HPDE6-E6E7 (cell line): ENCODE results near the gene PAWR.
"Not testable (repeated sequence)": the region's sequence is repeated elsewhere in the genome, so short reads cannot be mapped to it uniquely, and the experiment has no call there.

Source experiments
- DNase-seq: peaks from one replicate; pipeline ENCODE4 v3.0.0; 2011; ENCODE audit warnings: missing footprints; ENCODE audit errors: extremely low spot score

PAWR gene

GRCh38 chr12:79646843-79647242 lies 43.9 kb downstream of the PAWR start:
- DNase-seq = not testable (repeated sequence)

- no peak for DNase-seq
Measured at GRCh38 chr12:79645235-79645630, 45.5 kb downstream of the PAWR start.

DNA sequence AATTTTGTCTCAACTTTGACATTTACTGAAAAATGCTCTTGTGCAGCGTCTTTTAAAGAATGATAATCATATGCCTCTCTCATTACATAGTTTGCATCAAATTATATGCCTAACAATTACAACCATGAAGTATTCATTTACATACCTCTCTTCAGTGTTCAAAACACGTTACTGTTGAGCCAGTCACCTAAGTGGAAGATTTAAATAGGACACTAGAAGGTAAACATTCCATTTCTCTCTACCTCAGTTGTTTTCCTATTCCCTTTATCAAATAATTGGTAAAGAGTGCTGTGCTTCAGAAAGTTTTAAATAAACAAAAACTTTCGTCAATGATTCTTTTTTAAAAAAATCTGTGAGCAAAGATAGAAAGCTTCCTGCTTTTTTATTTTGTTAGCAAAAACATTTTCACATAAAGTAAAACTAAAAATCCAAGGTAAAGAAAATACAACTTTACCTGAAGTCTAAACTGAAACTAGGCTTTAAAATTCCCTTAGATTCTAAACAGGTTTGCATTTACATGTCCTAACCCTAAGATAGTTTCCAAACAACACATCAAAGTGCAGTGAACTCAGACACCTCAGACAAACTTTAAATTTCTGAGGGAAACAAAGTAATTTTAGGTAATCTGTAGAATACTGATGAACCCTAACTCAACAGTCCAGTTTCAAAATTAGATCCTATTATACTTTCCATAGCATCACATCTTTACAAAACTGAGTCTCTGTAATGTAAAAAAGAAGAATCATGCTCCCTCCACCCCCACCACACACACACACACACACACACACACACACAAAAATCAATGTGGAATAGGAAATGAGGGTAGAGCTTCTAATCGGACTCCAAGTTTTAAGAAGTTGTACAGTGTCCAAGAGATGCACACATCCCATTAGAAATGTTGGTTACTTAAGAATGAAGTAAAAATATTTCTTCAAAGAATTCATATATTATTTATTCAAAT lies 46.2 kb downstream of the PAWR start:
- no peak for DNase-seq

- no peak for DNase-seq
Measured at GRCh38 chr12:79643821-79644220, 46.9 kb downstream of the PAWR start.

GRCh38 chr12:79638490-79638889 lies 52.3 kb downstream of the PAWR start:
- DNase-seq = no peak

DNA sequence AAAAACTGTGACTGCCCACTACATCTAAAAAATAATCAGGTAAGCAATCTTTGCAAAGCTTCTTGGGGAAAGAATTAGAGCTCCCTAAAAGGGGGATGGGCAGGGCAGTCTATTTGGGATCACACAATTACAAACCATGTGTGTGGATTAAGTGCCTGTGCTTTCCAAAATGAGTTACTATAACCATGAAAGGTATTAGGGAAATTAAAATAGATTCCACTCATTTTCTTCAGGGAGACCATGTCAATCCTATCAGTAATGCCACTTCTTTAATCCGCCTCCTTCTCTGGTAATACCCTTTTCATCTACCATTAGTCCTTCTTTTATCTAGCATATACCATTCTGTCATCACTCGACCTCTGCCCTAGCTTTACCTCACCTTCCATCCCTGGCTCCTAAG lies 53.7 kb downstream of the PAWR start:
- DNase-seq = no peak

- DNase-seq = no peak
Measured at GRCh38 chr12:79635676-79636075, 55.1 kb downstream of the PAWR start.

- no peak for DNase-seq
Measured at GRCh38 chr12:79634957-79635471, 55.8 kb downstream of the PAWR start.

DNA sequence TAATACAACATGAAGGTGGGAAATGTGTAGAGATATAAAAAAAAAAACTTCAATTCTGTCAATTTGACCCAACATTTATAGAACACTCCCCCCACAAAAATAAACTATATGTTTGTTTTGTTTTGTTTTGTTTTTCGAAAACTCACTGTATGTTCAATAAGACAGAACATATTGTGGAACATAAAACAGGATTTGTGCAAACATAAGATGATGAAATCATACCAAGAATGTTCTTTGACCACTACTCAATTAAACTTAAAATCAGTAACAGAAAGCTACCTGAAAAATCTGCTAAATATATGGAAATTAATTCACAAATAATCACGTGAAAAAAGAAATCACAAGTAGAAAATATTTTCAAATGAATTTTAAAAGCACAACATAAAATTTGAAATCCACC lies 61.2 kb downstream of the PAWR start:
- DNase-seq = no peak

DNA sequence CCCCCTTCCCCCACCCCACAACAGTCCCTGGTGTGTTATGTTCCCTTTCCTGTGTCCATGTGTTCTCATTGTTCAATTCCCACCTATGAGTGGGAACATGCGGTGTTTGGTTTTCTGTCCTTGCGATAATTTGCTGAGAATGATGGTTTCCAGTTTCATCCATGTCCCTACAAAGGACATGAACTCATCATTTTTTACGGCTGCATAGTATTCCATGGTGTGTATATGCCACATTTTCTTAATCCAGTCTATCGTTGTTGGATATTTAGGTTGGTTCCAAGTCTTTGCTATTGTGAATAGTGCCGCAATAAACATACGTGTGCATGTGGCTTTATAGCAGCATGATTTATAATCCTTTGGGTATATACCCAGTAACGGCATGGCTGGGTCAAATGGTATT lies 64.0 kb downstream of the PAWR start:
- DNase-seq = not testable (repeated sequence)

DNA sequence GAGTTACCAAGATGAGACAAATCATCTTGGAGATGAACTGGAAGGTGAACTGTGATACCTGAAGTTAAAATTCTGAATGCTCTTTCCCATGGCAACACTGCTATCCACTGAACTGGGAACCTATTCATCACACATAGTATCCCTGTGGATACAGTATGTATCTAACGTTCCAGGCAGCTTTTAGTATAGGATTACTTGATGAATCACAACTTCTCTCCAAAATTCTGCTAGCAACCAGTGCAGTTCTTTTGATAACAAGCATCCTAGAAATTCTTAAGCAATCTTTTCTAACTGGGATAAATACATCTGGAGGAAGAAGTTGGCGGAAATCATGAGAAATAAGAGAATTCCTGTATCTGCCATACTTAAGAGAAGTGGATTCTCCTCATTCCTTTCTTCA lies 66.4 kb downstream of the PAWR start:
- DNase-seq = no peak

DNA sequence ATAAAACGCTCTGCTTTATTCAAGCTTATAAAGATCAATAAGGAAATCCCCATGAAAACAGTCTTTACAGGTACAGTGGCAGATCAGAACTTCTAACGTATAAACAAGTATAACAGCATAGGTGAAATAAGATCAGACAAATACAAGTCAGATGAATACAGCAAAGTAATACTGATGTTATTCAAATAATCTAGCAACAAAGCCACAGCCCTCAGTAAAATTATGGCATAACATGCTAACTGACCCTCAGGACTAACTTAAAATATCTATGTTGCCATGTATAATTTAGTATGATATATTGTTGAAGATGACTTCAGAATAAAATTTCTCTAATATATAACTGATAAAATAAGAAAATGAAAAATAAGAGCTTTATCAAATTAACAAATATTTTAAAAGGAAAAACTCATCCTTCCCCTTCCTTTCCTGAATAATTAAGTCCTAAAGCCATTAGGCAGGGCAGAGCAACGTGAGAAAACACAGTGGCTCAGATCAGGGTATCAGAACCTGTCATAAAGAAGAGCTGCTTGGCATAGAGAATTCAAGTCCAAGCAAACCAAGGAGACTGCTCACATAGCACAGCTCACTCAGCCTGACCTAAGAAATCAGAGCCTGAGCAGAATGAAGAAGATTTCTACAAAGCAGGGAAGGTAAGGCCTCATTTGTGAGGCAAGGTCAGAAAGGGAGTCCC lies 70.7 kb downstream of the PAWR start:
- DNase-seq = no peak

GRCh38 chr12:79618848-79619404 lies 71.8 kb downstream of the PAWR start:
- DNase-seq = peak; percentile 75

GRCh38 chr12:79617696-79618095 lies 73.1 kb downstream of the PAWR start:
- DNase-seq = no peak

DNA sequence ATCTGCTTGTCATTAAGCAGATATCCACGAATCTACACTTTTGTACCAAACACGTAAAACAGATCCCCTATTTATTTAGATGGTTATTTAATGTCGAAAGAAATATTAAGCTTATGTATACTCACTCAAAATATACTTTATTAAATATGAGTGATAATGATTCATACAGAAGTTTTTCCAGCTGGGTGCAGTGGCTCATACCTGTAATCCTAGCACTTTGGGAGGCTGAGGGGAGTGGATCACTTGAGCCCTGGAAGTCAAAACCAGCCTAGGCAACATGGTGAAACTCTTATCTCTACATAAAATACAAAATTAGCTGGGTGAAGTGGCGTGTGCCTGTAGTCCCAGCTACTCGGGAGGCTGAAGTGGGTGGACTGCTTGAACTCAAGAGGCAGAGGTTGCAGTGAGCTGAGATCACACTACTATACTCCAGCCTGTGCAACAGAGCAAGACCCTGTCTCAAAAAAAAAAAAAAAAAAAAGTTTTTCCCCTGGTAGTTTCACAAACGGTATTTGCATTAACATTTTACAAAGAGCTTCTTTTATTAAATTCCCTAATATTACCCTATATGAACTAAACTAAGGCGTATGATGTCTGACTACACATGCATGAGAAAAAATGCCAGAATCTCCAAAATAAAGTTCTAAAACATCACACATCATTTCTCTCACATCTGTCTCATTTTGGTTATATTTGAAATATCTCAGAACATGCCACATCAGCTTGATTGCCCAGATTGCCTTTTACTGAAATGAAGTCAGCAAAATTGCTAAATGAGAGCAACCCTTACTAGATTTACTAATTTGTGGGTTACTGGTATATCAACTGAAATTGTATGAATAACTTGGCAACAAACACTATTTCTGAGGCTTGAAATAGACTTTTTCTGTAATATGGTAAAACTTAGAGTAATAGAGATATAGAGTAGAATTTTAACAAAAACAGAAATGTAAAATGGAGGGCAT lies 74.9 kb downstream of the PAWR start:
- DNase-seq = no peak

DNA sequence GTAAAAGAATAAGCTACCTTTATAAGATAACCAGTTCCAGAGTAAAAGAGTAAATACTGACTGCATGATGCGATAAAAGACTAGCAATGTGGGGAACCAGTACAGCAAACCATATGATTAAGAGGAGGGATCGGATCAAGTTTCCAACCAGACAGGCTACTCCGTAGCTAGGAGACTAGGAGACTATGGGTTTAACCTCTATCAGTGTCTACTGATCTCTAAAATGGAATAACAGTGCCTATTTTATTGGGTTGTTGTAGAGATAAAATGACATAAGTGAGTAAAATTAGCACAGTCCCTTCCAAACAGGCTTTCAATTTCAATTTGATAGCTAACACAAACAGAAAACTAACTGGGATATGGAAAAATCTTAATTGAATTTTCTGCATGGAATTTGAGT lies 76.0 kb downstream of the PAWR start:
- DNase-seq = no peak

DNA sequence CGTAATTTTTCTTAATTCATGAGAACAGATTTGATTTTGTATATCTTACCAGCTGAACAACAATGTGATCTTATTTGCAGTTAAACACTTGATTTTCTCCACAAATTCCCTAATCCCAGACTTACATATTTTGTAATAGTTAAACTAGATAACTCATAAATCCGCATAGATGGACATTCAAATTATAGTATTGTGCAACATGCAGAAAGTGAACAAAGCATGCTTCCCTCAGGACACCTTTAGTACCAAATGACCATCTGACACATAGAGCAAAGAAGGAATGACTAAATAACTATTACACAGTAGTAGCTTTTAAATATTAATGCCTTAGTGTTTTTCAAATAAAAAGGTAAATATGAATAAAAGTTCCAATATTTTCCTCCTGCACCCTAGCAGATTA lies 88.9 kb downstream of the PAWR start:
- DNase-seq = no peak

DNA sequence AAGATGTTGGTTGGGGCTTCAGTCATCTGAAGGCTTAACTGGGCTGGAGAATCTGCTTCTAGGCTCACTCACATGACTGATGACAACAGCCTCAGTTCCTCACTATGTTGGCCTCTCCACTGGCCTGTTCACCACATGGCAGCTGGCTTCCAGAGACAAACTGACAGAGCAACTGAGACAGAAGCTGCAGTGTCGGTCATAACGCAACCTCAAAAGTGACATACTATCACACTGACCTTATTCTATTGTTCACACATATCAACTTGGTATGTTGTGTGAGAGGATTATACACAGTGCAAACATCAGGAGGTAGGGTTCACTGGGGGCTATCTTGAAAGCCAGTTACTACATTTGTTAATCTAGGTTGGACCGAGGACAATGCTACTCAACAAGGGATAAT lies 92.9 kb downstream of the PAWR start:
- no peak for DNase-seq

DNA sequence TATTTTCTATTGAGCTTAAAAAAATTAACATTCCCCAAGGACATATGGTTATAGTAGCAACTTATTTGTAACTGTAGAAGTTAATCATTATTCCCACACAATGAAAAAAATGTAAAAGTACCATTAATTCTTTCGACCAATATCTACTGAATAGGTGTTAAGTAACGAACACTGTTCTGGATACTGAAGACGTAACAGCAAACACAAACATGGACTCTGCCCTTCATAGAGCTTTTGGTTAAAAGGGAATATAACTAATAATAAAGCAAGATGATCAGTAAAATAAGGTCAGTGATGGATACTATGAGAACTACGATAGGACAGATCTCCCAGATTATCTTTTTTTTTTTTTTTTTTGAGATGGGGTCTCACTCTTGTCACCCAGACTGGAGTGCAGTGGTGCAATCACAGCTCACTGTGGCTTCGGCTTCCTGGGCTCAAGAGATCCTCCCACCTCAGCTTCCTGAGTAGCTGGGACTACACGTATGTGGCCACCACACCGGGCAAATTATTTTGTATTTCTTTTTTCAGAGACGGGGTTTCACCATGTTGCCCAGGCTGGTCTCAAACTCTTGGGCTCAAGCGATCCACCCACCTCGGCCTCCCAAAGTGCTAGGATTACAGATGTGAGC lies 93.9 kb downstream of the PAWR start:
- no peak for DNase-seq

DNA sequence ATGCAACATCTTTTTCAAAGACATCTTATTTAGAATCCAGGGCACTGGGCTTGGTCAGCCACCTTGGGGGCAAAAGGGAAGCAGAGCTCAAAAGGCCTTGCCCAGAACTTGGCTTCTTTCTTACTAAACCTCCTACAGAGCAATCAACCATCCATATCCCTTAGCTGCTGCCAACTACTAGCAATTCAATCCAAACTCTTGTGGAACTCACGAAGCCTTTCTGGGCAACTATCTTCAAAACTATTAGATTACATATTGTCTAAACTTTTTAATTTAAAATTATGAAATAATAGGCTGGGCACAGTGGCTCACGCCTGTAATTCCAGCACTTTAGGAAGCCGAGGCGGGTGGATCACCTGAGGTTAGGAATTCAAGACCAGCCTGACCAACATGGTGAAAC lies 95.5 kb downstream of the PAWR start:
- DNase-seq = no peak

GRCh38 chr12:79592865-79593264 lies 97.9 kb downstream of the PAWR start:
- DNase-seq = no peak
